WERI-Rb-1 (cell line): Measurements from ENCODE around the gene RBMY1E.
"Not testable (repeated sequence)": the region's sequence is repeated elsewhere in the genome, so short reads cannot be mapped to it uniquely, and the experiment has no call there.

Experiments used
- DNase-seq: peaks from one replicate; pipeline ENCODE4 v3.0.0-alpha.2; 2020
- H3K27ac ChIP-seq: fragments of 250-450 bp; sonication (Bioruptor Pico); 2 replicates; pipeline ENCODE4 v1.5.1; 2020; ENCODE audit warnings: mild to moderate bottlenecking, moderate library complexity
- H3K27me3 ChIP-seq: fragments of 250-450 bp; sonication (Bioruptor Pico); 2 replicates; pipeline ENCODE4 v1.5.1; 2021; ENCODE audit warnings: mild to moderate bottlenecking, low read depth, moderate library complexity; ENCODE audit not compliant: insufficient read depth, severe bottlenecking
- H3K36me3 ChIP-seq: fragments of 250-450 bp; sonication (Bioruptor Pico); 2 replicates; pipeline ENCODE4 v1.5.1; 2020; ENCODE audit warnings: mild to moderate bottlenecking, moderate library complexity
- H3K4me3 ChIP-seq: 2 replicates; pipeline ENCODE4 v1.5.1; 2011; ENCODE audit warnings: low read depth, mild to moderate bottlenecking, control low read depth, low read length
- H3K9me3 ChIP-seq: fragments of 250-450 bp; sonication (Bioruptor Pico); 2 replicates; pipeline ENCODE4 v1.5.1; 2021; ENCODE audit warnings: mild to moderate bottlenecking, moderate library complexity; ENCODE audit not compliant: severe bottlenecking

Gene RBMY1E

GRCh38 chrY:21917932-21918331, at the start of gene RBMY1E:
RBMY1E (minus strand) TSS chrY:21918032; CDS start chrY:21916054, 1,978 bp downstream.
- H3K36me3 ChIP-seq, DNase-seq, H3K9me3 ChIP-seq, H3K4me3 ChIP-seq, H3K27me3 ChIP-seq, H3K27ac ChIP-seq: not testable (repeated sequence)

DNA sequence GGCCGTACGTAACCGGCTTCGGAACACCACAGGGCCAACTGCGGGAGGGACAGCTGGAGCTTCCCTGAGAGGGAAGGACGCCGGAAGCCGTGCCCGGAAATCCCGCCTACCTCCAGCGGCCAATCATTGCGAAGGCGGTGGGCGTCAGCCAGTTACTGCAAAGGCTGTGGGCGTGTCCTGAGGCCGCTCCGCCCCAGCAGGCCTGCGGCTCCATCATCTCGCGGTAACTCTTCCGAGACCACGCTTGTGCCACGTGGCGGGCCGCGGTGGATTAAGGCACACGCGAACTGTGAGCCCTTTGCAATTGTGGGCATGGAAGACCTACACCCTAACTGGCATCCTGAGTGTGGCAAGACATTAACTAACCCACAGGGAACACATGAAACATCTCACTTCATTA, 23.4 kb downstream of the RBMY1E start, which contains the start of gene RBMY1D:
TSS of gene RBMY1D (minus strand) at position 101 of the 400 bp plus-strand sequence. CDS start 2,013 bp downstream, outside the sequence.
- H3K27ac ChIP-seq, DNase-seq, H3K27me3 ChIP-seq, H3K9me3 ChIP-seq, H3K36me3 ChIP-seq, H3K4me3 ChIP-seq: not testable (repeated sequence)

GRCh38 chrY:21869407-21870076, 48.3 kb downstream of the RBMY1E start:
- not testable (repeated sequence) for H3K27ac ChIP-seq, H3K27me3 ChIP-seq, H3K9me3 ChIP-seq, DNase-seq, H3K36me3 ChIP-seq, H3K4me3 ChIP-seq
